Tibial artery (tissue), 4 donors: ENCODE results near the gene BTBD6.

Experiments used
- DNase-seq, 2 donors: peaks; one replicate each; pipeline ENCODE4 v3.0.0-alpha.2; 2019
- H3K27ac ChIP-seq, 2 donors: fragments of 200-600 bp; sonication (generic) in 1 of 2; 1 replicate in 1 of 2; 2 replicates in 1 of 2; pipeline ENCODE4 v1.5.1; 2018 to 2019; ENCODE audit warnings: mild to moderate bottlenecking in 1 of 2
- H3K27me3 ChIP-seq, 2 donors: fragments of 200-600 bp; sonication (generic) in 1 of 2; one replicate each; pipeline versions ENCODE4 v1.5.1 to v1.6.0; 2016 to 2019
- H3K36me3 ChIP-seq, 3 donors: fragments of 200-600 bp; sonication (generic) in 2 of 3; one replicate each; pipeline ENCODE4 v1.5.1; 2016 to 2019; ENCODE audit warnings: mild to moderate bottlenecking in 2 of 3
- H3K4me1 ChIP-seq, 4 donors: fragments of 200-600 bp; sonication (generic) in 2 of 4; 1 replicate in 3 of 4; 2 replicates in 1 of 4; pipeline ENCODE4 v1.5.1; 2016 to 2019
- H3K4me3 ChIP-seq, 2 donors: fragments of 200-600 bp; sonication (generic) in 1 of 2; 1 replicate in 1 of 2; 2 replicates in 1 of 2; pipeline ENCODE4 v1.5.1; 2018 to 2019; ENCODE audit warnings: mild to moderate bottlenecking in 2 of 2
- H3K9me3 ChIP-seq, 3 donors: fragments of 200-600 bp; sonication (generic) in 1 of 3; one replicate each; pipeline ENCODE4 v1.5.1; 2016 to 2019
- CTCF ChIP-seq, 2 experiments: fragments of 200-600 bp in 1 of 2; fragments of 450-650 bp in 1 of 2; IDR thresholded peaks; one replicate each; pipeline ENCODE4 v1.5.1; 2017 to 2019; ENCODE audit warnings: antibody characterized with exemption in 2 of 2, mild to moderate bottlenecking in 1 of 2, moderate library complexity in 1 of 2
- intact Hi-C: fragments of 100-400 bp; cut with DNase I; formaldehyde crosslinking; loops from one replicate; pipeline ENCODE4 v1.15.0; 2023; ENCODE audit warnings: low total_unique reads

Gene BTBD6

GRCh38 chr14:105201156-105201924, 47.0 kb upstream of the BTBD6 start:
- Histone ChIP-seq H3K4me1 (peaks cover 0 to 64% (median 37%) of the 10 kb centered on the region in 4 donors), H3K27me3 (peaks cover 0 to 69% of the 10 kb centered on the region in 2 donors), H3K9me3 (no peaks in the 10 kb centered on the region), H3K4me3 (no peak overlapping the region), H3K27ac (no peak overlapping the region), H3K36me3 (no peaks in the 10 kb centered on the region)
- no peak for TF ChIP-seq CTCF (IDR thresholded peaks at IDR 0.05)
- no peak for DNase-seq
- intact Hi-C loops = loop anchor here (2.0 kb wide), 1 partner anchor 149 kb away; no protein-coding TSS in a partner anchor

- Histone ChIP-seq H3K27me3 (peaks cover 0 to 62% of the 10 kb centered on the region in 2 donors), H3K27ac (no peak overlapping the region), H3K4me3 (no peak overlapping the region), H3K4me1 (peaks cover 0 to 57% (median 33%) of the 10 kb centered on the region in 4 donors), H3K36me3 (no peaks in the 10 kb centered on the region), H3K9me3 (no peaks in the 10 kb centered on the region)
- no peak for TF ChIP-seq CTCF (IDR thresholded peaks at IDR 0.05)
- intact Hi-C loops = loop anchor here (2.0 kb wide), 1 partner anchor 149 kb away; no protein-coding TSS in a partner anchor
- DNase-seq = no peak
Observed at GRCh38 chr14:105201925-105202513, 46.3 kb upstream of the BTBD6 start.

- Histone ChIP-seq H3K4me3 (no peak overlapping the region), H3K4me1 (peaks cover 0 to 50% (median 30%) of the 10 kb centered on the region in 4 donors), H3K27ac (no peak overlapping the region), H3K9me3 (no peaks in the 10 kb centered on the region), H3K27me3 (peaks cover 0 to 51% of the 10 kb centered on the region in 2 donors), H3K36me3 (no peaks in the 10 kb centered on the region)
- peak; percentile 73 to 84 for DNase-seq
- TF ChIP-seq CTCF (IDR thresholded peaks at IDR 0.05) = peak; percentile 89 to 95
- intact Hi-C loops = no loop called here
Observed at GRCh38 chr14:105203057-105203531, 45.2 kb upstream of the BTBD6 start.

GRCh38 chr14:105203701-105204100, 44.6 kb upstream of the BTBD6 start:
- no peak overlapping the region for H3K27ac ChIP-seq
- H3K4me1 ChIP-seq = peaks cover 0 to 50% (median 30%) of the 10 kb centered on the region in 4 donors
- H3K27me3 ChIP-seq = peaks cover 0 to 45% of the 10 kb centered on the region in 2 donors
- H3K4me3 ChIP-seq = no peak overlapping the region
- intact Hi-C loops = no loop called here
- H3K36me3 ChIP-seq = peaks cover 0 to 3% (median 0%) of the 10 kb centered on the region in 3 donors
- TF ChIP-seq CTCF (IDR thresholded peaks at IDR 0.05) = no peak
- no peak for DNase-seq
- H3K9me3 ChIP-seq = no peaks in the 10 kb centered on the region

- no peak for DNase-seq
- Histone ChIP-seq H3K27ac (no peak overlapping the region), H3K4me3 (no peak overlapping the region), H3K27me3 (peaks cover 0 to 39% of the 10 kb centered on the region in 2 donors), H3K9me3 (no peaks in the 10 kb centered on the region), H3K4me1 (peaks cover 0 to 50% (median 30%) of the 10 kb centered on the region in 4 donors), H3K36me3 (peaks cover 0 to 10% (median 2%) of the 10 kb centered on the region in 3 donors)
- no peak for TF ChIP-seq CTCF (IDR thresholded peaks at IDR 0.05)
- intact Hi-C loops = no loop called here
Observed at GRCh38 chr14:105204206-105204930, 44.0 kb upstream of the BTBD6 start.
